ENCODE results near the gene PRKACB. TPM values are rescaled to one million over a fixed set of nuclear protein-coding genes. Genes with fewer than 3 reads are reported as not detected.
"Not testable (repeated sequence)": the region's sequence is repeated elsewhere in the genome, so short reads cannot be mapped to it uniquely, and the experiment has no call there.

Gene PRKACB
- total RNA-seq: 10 to 100 TPM; 25.2 to 35.0 TPM

- Histone ChIP-seq H3K27me3 (no peaks in the 10 kb centered on the region), H3K27ac (no peak within 1 kb of the TSS), H3K4me1 (peaks cover 0 to 6% of the 10 kb centered on the region in 2 donors), H3K4me3 (no peak within 1 kb of the TSS), H3K36me3 (no peaks in the 10 kb centered on the region), H3K9me3 (peaks cover 0 to 4% of the 10 kb centered on the region in 2 donors)
- TF ChIP-seq CTCF (IDR thresholded peaks at IDR 0.05): no peak
- DNase-seq (ENCODE audit: low spot score): no peak
Measured at GRCh38 chr1:84143796-84144565, at the start of gene PRKACB. Gene PRKACB, plus strand, starts transcription at chr1:84144271. Its CDS starts 91 bp downstream, at chr1:84144362.

GRCh38 chr1:84095308-84095707 lies 48.8 kb upstream of the PRKACB start:
- no peak for DNase-seq (ENCODE audit: low spot score)

DNA sequence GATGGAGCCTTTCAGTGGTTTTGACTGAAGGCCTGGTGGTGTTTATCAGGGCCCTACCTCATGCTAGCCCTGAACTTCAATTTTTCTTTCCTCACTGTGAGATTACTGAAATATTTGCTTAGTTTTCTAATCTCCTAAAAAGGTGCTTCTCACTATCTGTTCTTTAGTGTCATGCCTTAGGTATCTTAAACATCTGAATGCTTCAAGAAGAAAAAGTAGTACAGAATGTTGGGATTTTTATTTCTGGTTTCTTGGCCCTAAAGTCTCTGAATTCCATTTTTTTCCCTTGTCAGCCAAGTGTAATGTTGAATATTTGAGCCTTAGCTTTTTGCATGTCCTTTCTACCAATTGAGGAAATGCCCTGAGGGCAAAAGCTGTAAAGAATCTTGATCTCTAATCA lies 47.9 kb upstream of the PRKACB start:
- H3K4me3 ChIP-seq: no peak overlapping the region
- no peaks in the 10 kb centered on the region for H3K9me3 ChIP-seq
- DNase-seq (ENCODE audit: low spot score): no peak
- H3K36me3 ChIP-seq: no peaks in the 10 kb centered on the region
- TF ChIP-seq CTCF (IDR thresholded peaks at IDR 0.05): no peak
- H3K27ac ChIP-seq: no peak overlapping the region
- H3K4me1 ChIP-seq: no peaks in the 10 kb centered on the region
- no peaks in the 10 kb centered on the region for H3K27me3 ChIP-seq

More at GRCh38 chr1:84095308-84095707, 48.8 kb upstream of the PRKACB start:
- no peaks in the 10 kb centered on the region for H3K4me1 ChIP-seq
- no peak overlapping the region for H3K4me3 ChIP-seq
- H3K27me3 ChIP-seq: no peaks in the 10 kb centered on the region
- H3K9me3 ChIP-seq: no peaks in the 10 kb centered on the region
- H3K27ac ChIP-seq: no peak overlapping the region
- TF ChIP-seq CTCF (IDR thresholded peaks at IDR 0.05): no peak
- H3K36me3 ChIP-seq: no peaks in the 10 kb centered on the region

GRCh38 chr1:84101204-84101603 lies 42.9 kb upstream of the PRKACB start:
- TF ChIP-seq CTCF (IDR thresholded peaks at IDR 0.05): no peak

GRCh38 chr1:84103197-84103992 lies 40.7 kb upstream of the PRKACB start:
- Histone ChIP-seq H3K27ac (peak overlapping the region; percentile 62 to 74), H3K27me3 (no peaks in the 10 kb centered on the region), H3K4me1 (peaks cover 0 to 16% of the 10 kb centered on the region in 2 donors), H3K9me3 (no peaks in the 10 kb centered on the region), H3K4me3 (no peak overlapping the region), H3K36me3 (no peaks in the 10 kb centered on the region)
- peak; percentile 67 for DNase-seq (ENCODE audit: low spot score)
- TF ChIP-seq CTCF (IDR thresholded peaks at IDR 0.05): no peak

More at GRCh38 chr1:84101204-84101603, 42.9 kb upstream of the PRKACB start:
- Histone ChIP-seq H3K36me3 (no peaks in the 10 kb centered on the region), H3K9me3 (no peaks in the 10 kb centered on the region), H3K27me3 (no peaks in the 10 kb centered on the region), H3K4me3 (no peak overlapping the region), H3K27ac (no peak overlapping the region), H3K4me1 (peaks cover 0 to 16% of the 10 kb centered on the region in 2 donors)
- no peak for DNase-seq (ENCODE audit: low spot score)

GRCh38 chr1:84107538-84107937 lies 36.5 kb upstream of the PRKACB start:
- H3K9me3 ChIP-seq; H3K27me3 ChIP-seq; H3K27ac ChIP-seq; H3K4me3 ChIP-seq; DNase-seq (ENCODE audit: low spot score); H3K36me3 ChIP-seq: not testable (repeated sequence)
- H3K4me1 ChIP-seq: peaks cover 0 to 16% of the 10 kb centered on the region in 2 donors
